Lung (tissue), 12 donors: ENCODE results near the gene PPP1R9B. TPM values are rescaled to one million over a fixed set of nuclear protein-coding genes. Genes with fewer than 3 reads are reported as not detected.

Experiments
- ATAC-seq: fragments of 200-7000 bp; cut with Tn5 transposase; one replicate; pipeline ENCODE4 v1.9.1; 2020; ENCODE audit warnings: moderate number of reproducible peaks; ENCODE audit not compliant: insufficient read depth, low FRiP score
- DNase-seq, 3 donors: peaks; one replicate each; pipeline ENCODE4 v3.0.0-alpha.2; 2013 to 2017
- H3K27ac ChIP-seq, 2 donors: one replicate each; pipeline ENCODE4 v1.5.1; 2013; ENCODE audit warnings: mild to moderate bottlenecking in 2 of 2, moderate library complexity in 2 of 2, control low read depth in 1 of 2, inconsistent platforms in 1 of 2, low read depth in 1 of 2, low read length in 1 of 2
- H3K27me3 ChIP-seq, 3 donors: one replicate each; pipeline ENCODE4 v1.5.1; 2013; ENCODE audit warnings: low read length in 2 of 3; ENCODE audit not compliant: control insufficient read depth in 3 of 3, insufficient read depth in 3 of 3
- H3K36me3 ChIP-seq, 4 donors: one replicate each; pipeline ENCODE4 v1.5.1; 2013; ENCODE audit warnings: low read length in 4 of 4, mild to moderate bottlenecking in 1 of 4, moderate library complexity in 1 of 4; ENCODE audit not compliant: control insufficient read depth in 4 of 4, insufficient read depth in 4 of 4
- H3K4me1 ChIP-seq, 5 donors: one replicate each; pipeline ENCODE4 v1.5.1; 2013; ENCODE audit warnings: low read length in 5 of 5, mild to moderate bottlenecking in 2 of 5, moderate library complexity in 1 of 5; ENCODE audit not compliant: control insufficient read depth in 5 of 5, insufficient read depth in 5 of 5
- H3K4me3 ChIP-seq: one replicate; pipeline ENCODE4 v1.5.1; 2013; ENCODE audit warnings: mild to moderate bottlenecking, control low read depth, moderate library complexity
- H3K9ac ChIP-seq, 2 donors: one replicate each; pipeline ENCODE4 v1.5.1; 2013; ENCODE audit warnings: low read length in 2 of 2, control low read depth in 1 of 2; ENCODE audit not compliant: insufficient read depth in 1 of 2
- H3K9me3 ChIP-seq, 4 donors: one replicate each; pipeline ENCODE4 v1.5.1; 2013; ENCODE audit warnings: low read length in 3 of 4, mild to moderate bottlenecking in 1 of 4, moderate library complexity in 1 of 4; ENCODE audit not compliant: control insufficient read depth in 4 of 4, insufficient read depth in 3 of 4
- CTCF ChIP-seq: IDR thresholded peaks from 2 replicates; pipeline ENCODE4 v1.5.1; 2012; ENCODE audit warnings: mild to moderate bottlenecking; ENCODE audit errors: control extremely low read depth, extremely low read depth
- WGBS, 2 donors: extraction: QIAGEN DNeasy Blood & Tissue Kit; methylation state at CpG; one replicate each; pipeline ENCODE4 v1.1.7; 2013; 5-methylcytosine and 5-hydroxymethylcytosine counted together
- polyA plus RNA-seq, 2 donors: library from polyadenylated mRNA; stranded (reverse); fragments of 200-250 nt; gene quantifications; one replicate each; pipeline ENCODE4 v1.2.1, GENCODE V29; 2013
- total RNA-seq, 2 donors: library from RNA; depleted of rRNA in 1 of 2; stranded (reverse); fragments of >200 nt in 1 of 2; gene quantifications; one replicate each; pipeline ENCODE4 v1.2.1, GENCODE V29; 2014 to 2021
- donor health status: control.
- donor health status: control.
- donor health status: Bipolar disorder and iron deficiency.
- donor health status: healthy.
- donor health status: DM: yes; HTN: yes; CAD: no.

PPP1R9B gene
- total and polyA plus RNA-seq, 4 donors, result 31.7 to 77.4 (median 49.8) TPM

- Histone ChIP-seq H3K9me3 (no peaks in the 10 kb centered on the region), H3K36me3 (no peaks in the 10 kb centered on the region), H3K9ac (no peak overlapping the region), H3K4me3 (no peak overlapping the region), H3K27ac (peak overlapping the region in 1 of 2 donors; percentile 94), H3K27me3 (no peaks in the 10 kb centered on the region), H3K4me1 (peaks cover 0 to 10% (median 3%) of the 10 kb centered on the region in 5 donors)
- 88 to 98% methylated on average over 9 of the region's 9 CpGs for WGBS, 2 donors
- no peak for DNase-seq
- no peak for ATAC-seq
- TF ChIP-seq CTCF, result no peak
Measured at GRCh38 chr17:50165066-50165465, 14.6 kb upstream of the PPP1R9B start.

- Histone ChIP-seq H3K9me3 (no peaks in the 10 kb centered on the region), H3K27ac (peak overlapping the region in 1 of 2 donors; percentile 94), H3K4me1 (peaks cover 0 to 10% (median 3%) of the 10 kb centered on the region in 5 donors), H3K27me3 (no peaks in the 10 kb centered on the region), H3K9ac (no peak overlapping the region), H3K36me3 (no peaks in the 10 kb centered on the region), H3K4me3 (no peak overlapping the region)
- DNase-seq (no peak), ATAC-seq (no peak)
- TF ChIP-seq CTCF, result no peak
- WGBS, 2 donors, result 96 to 98% methylated on average over 2 of the region's 2 CpGs
Measured at GRCh38 chr17:50164697-50164988, 14.2 kb upstream of the PPP1R9B start.

GRCh38 chr17:50163843-50164696 lies 13.6 kb upstream of the PPP1R9B start:
- Histone ChIP-seq H3K36me3 (no peaks in the 10 kb centered on the region), H3K9me3 (no peaks in the 10 kb centered on the region), H3K4me1 (peaks cover 0 to 10% (median 0%) of the 10 kb centered on the region in 5 donors), H3K4me3 (no peak overlapping the region), H3K27ac (peak overlapping the region in 1 of 2 donors; percentile 94), H3K27me3 (no peaks in the 10 kb centered on the region), H3K9ac (no peak overlapping the region)
- TF ChIP-seq CTCF, result no peak
- DNase-seq (no peak), ATAC-seq (no peak)
- WGBS, 2 donors, result 79 to 83% methylated on average over 11 of the region's 11 CpGs
